GM10266 (cell line): ENCODE data around the gene ANKRD33.

Source experiments
- DNase-seq: peaks from one replicate; pipeline ENCODE4 v3.0.0; 2012; ENCODE audit errors: extremely low spot score
- TF ChIP-seq, protein P1 (sequence below): IDR thresholded peaks from 2 replicates; pipeline ENCODE4 v1.5.1; 2012; ENCODE audit warnings: mild to moderate bottlenecking, low read depth; ENCODE audit not compliant: control insufficient read depth, insufficient read depth; ENCODE audit errors: missing control alignments

Gene ANKRD33

DNA sequence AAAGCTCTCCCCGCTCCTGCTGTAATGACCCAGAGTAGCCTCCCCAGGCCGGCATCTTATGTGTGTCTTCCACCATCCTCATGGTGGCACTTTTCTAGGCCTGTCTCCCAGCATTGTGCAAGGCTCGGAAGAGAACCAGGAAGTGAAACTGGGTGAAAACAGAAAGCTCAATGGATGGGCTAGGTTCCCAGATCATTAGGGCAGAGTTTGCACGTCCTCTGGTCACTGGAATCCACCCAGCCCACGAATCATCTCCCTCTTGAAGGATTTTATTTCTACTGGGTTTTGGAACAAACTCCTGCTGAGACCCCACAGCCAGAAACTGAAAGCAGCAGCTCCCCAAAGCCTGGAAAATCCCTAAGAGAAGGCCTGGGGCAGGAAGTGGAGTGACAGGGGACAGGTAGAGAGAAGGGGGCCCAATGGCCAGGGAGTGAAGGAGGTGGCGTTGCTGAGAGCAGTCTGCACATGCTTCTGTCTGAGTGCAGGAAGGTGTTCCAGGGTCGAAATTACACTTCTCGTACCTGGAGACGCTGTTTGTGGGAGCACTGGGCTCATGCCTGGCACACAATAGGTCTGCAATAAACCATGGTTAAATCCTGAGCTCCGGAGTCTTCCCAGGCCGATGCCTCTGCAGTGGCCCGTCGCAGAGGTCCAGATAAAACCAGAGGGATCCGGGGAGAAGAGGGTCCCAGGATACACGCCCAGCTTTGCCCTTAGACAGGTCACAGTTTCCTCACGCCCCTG, 35.0 kb downstream of the ANKRD33 start:
- no peak for DNase-seq
- TF ChIP-seq, protein P1, sequence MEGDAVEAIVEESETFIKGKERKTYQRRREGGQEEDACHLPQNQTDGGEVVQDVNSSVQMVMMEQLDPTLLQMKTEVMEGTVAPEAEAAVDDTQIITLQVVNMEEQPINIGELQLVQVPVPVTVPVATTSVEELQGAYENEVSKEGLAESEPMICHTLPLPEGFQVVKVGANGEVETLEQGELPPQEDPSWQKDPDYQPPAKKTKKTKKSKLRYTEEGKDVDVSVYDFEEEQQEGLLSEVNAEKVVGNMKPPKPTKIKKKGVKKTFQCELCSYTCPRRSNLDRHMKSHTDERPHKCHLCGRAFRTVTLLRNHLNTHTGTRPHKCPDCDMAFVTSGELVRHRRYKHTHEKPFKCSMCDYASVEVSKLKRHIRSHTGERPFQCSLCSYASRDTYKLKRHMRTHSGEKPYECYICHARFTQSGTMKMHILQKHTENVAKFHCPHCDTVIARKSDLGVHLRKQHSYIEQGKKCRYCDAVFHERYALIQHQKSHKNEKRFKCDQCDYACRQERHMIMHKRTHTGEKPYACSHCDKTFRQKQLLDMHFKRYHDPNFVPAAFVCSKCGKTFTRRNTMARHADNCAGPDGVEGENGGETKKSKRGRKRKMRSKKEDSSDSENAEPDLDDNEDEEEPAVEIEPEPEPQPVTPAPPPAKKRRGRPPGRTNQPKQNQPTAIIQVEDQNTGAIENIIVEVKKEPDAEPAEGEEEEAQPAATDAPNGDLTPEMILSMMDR: no peak

DNA sequence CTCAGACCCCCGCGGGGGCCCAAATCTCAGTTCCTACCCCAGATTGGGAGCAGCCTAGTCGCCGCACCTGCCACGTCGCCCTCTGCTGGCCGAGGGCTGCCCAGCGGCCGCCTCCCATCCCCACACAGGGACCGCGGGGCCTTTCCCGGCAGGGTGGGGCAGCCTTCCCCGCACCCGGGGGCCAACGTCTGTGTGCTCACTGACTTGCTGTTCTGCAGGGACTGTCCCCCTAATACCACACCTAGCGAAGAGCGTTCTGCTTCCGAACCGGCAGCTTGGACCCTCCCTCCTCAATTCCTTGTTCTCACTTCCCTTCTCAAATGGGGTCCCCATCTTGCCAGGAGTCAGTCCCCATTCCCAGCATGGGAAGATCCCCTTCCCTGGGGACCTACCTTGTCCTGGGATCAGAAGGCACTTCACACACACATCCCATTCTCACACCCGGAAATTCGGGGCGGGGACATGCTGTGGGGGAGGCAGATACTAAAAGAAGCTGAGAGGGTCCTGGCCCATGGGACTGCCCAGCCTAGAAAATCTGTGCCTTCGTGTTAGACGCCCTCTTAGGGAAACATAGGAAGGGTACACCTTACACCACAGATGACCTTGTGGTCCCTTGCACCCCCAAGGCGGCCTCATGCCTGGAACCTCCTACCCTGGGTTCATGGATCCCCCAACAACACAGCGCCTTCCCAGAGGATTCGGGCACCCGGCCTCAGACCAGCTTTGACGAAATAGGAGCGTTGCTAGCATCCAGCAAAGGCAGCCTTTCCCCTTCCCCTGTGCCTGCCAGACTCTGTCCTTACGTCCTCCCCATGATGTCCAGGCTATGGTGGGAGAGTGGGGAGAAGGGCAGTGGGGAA, 35.8 kb downstream of the ANKRD33 start:
- DNase-seq: peak; percentile 68
- TF ChIP-seq, protein P1: peak; percentile 86

DNA sequence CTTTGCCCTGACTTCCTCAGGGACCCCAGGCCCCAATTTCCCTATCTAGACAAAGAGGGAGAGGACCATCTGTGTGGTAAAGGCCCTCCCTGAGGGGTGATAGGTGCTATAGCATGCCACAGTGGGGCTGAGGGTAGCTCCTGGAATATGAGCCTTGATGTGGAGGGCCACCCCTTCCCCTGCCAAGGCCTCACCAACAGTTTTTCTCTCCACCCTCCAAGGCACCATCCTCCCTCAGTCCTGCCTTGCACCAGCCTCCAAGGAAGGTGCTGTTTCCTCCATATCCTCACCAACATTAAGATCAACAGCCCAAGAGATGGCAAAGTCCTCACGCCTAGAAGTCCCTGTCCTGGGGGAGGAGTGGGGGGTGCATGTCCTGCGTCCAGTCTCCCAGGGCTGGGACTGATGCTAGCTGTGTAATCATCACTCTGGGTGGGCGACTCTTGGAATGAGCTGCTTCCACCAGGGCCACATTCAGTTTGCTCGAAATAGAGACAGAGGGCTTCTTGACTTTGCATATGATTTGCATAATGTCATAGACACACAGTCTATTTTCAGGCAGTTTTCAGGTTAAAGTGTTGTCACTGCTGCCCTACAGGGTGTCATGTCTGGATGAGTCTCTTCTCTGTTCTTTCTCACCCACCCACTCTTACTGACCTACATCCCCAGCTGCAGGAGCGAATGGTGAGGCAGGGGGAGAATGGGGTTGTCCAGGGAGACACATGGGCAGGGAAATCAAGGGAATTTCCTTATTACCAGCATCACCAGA, 36.8 kb downstream of the ANKRD33 start:
- DNase-seq: peak; percentile 53
- TF ChIP-seq, protein P1: no peak

DNA sequence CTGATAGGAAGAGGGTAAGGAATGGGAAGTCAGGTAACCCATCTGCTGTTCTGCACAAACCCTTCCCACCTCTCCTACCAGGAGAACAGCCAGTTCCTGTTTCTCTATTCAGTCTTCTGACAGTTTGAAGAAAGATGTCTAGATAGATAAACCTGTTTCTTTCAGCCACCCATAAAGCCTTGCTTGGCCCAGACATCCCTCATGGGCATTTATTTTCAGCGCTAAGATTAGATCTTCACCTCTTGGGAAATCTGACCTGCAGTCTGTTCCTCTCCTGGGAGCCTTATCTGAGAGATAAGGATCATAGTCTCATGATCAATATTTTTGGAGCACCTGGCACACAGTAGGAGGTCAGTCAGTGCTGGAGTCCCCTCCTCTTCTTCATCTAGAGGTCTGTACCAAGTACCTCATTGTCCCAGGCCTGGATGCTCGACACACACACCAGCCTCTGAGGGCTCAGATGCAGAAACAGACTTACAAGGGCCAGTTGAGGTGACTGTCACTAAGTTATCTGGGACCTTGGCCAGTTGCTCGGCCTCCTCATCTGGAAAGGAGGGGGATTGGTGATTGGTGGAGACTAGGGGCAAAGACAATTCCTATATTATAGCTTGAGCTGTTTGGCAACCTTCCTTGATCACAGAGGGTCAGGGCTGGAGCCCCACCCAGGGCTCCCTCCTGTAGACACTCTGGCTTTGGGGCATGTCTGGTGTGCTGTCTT, 37.6 kb downstream of the ANKRD33 start:
- TF ChIP-seq, protein P1: no peak
- no peak for DNase-seq

DNA sequence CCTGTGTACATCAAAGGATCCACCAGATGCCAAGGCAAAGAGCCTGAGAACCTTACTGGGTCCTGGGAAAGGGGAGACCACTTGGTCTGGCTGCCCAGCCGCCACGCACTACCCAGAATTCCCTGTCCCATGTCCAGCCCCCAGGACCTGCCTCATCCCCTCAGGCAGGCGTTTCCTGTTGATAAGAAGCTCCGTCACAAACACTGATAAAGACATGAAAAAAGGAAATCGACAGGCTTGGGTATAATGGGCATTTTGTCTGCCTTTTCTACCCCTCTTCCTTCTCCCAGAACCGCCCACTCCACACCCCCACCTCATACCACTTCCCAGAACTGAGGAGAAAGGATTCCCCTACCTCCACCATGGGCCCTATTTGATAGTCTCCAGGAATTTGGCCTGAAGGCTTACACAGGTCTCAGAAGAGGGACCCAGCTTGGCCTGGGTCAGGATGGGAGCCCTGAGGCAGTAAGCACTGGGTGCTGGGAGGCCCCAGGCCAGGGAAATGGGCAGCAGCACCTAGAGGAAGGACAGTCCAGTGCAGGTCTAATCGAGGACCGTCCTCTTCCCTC, 38.2 kb downstream of the ANKRD33 start:
- no peak for DNase-seq
- TF ChIP-seq, protein P1: no peak

DNA sequence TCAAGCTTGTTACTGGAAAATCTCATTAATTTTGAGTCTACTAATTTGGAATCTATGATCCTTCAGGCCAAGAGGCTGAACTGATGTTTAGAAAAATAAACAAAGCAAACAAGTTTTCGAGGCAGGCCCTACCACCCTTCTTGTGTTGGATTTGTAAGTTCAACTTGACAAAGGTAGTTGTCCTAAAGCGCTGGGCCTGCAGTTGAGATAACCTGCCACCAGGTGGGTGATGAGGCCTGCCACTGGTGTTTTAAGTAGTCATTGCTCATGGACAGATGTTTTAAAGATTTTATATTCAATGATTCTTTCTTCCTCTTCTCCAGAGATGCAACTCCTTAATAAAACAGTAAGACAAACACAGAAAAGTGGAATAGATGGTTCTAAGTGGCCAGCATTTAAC, 38.8 kb downstream of the ANKRD33 start:
- DNase-seq: no peak
- TF ChIP-seq, protein P1: peak; percentile 43
